C1 segment of cervical spinal cord (tissue), 14 donors: Measurements from ENCODE around the gene DNAAF3.
"Not testable (repeated sequence)": the region's sequence is repeated elsewhere in the genome, so short reads cannot be mapped to it uniquely, and the experiment has no call there.

Experiments
- DNase-seq, 14 donors: peaks; one replicate each; lab custom pipeline; 2025; lab: John Stamatoyannopoulos, UW

DNAAF3 gene

DNA sequence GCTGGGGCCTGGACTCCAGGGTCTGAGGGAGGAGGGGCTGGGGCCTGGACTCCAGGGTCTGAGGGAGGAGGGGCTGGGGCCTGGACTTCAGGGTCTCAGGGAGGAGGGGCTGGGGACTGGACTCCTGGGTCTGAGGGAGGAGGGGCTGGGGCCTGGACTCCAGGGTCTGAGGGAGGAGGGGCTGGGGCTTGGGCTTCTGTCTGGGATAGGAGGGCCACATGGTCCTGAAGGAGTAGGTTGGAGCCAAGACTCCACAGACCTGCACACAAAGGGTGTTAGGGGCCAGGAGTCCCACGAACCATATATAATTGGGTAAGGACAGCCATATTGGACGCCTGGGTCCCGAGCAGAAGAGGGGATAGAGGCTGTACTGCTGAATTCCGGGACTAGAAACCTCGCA, 10.6 kb downstream of the DNAAF3 start:
- DNase-seq: not testable (repeated sequence)

DNA sequence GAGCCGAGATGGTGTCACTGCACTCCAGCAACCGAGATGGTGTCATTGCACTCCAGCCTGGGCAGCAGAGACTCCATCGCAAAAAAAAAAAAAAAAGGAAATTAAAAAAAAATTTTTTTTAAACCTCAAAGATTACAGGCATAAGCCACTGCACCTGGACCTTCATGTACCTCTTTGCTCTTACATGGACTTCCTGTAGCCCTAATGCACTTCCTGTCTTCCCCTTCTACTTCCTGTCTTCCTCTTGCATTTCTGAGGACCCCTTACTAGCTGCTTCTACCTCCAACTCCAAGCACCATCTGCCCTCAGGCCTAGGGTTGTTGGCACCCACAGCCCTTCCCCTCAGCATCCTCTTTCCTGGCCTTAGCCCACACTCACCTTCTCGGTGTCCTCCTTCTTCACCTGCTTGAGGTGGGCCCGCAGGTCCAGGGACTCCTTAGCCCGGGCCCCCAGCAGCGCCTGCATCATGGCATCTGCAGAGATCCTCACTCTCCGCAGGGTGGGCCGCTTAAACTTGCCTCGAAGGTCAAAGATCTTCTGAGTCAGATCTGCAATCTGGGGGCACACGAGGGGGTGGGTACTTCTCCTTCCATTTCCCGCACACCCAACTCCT, 12.7 kb downstream of the DNAAF3 start:
- DNase-seq: no peak

DNA sequence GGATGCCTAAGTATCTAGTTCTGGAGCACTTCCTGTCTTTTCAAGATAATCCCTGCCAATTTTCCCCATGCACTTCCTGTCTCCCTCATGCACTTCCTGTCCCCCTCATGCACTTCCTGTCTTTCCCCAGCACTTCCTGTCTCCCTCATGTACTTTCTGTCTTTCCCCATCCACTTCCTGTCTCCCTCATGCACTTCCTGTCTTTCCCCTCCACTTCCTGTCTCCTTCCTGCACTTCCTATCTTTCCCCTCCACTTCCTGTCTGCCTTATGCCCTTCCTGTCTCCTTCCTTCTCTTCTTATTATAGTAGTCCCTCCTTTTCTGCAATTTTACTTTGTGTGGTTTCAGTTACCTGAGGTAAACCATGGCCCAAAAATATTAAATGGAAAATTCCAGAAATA, 14.4 kb downstream of the DNAAF3 start:
- no peak for DNase-seq

DNA sequence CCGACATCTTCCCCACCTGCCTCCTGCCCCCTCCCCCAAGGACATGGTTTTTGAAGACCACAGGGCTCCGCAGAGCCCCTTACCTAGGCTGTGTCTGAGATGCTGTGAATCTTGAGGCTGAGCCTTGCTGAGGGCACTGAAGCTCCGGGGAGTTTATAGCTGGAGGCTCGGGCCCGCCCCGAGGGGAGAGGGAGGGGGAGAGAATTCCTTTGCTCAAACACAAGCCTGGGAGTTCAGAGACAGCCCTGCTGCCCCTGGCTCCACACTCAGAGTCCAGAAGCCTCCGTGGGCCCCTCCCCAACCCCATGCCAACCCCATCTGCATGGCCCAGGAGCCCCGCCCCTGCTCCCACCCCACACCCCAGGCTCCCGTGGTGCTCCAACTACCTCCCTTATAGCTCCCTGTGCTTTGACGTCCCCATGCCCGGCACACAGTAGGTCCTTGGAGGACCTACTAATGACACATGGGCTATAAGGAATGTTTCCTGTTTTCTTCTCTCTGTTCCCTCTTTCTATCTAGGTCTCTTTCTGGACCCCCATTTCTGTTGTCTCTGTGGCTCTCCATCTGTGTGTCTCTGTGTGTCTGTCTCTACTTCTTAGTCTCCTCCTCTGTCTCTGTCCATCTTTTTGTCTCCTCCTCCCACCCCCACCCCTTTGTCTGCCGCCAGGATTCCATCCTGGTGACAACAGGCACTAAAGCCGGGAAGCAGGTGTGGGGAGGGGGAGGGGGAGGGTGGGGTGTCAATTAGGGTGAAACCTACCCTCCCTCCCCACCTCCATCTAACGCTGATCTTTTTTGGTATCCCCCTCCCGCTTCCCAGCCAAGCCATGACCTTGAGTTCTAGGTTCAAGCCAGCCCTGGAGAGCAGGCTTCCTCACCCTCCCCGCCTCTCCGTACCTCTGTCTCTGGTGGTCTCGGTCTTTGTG, 17.1 kb downstream of the DNAAF3 start, which contains the start of gene TNNT1:
Gene TNNT1, minus strand, starts transcription at position 129 of the 926 bp plus-strand sequence. CDS start 2,049 bp downstream, outside the sequence.
- DNase-seq: no peak

DNA sequence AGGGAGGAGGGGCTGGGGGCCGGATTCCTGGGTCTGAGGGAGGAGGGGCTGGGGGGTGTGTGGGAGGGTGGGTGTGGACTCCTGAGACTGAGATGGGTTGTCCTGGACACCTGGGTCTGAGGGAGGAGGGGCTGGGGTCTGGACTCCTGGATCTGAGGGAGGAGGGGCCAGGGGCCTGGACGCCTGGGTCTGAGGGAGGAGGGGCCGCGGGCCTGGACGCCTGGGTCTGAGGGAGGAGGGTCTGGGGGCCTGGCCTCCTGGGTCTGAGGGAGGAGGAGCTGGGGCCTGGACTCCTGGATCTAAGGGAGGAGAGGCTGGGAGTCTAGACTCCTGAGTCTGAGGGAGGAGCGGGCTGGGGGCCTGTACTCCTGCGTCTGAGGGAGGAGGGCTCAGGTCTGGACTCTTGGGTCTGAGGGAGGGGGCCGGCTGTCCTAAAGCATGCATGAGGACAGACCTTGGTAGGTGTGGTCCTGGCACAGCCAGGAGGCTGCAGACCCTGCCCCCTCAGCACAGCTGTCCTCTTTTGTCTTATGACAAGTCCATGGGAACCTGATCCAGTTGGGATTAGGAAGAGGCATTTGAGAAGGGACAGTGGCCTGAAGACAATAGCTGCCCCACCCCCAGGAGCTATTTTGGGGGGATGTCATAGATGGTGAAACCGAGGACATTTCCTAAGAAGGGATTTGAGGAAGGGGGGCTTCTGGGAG, 18.7 kb downstream of the DNAAF3 start:
- DNase-seq: no peak

DNA sequence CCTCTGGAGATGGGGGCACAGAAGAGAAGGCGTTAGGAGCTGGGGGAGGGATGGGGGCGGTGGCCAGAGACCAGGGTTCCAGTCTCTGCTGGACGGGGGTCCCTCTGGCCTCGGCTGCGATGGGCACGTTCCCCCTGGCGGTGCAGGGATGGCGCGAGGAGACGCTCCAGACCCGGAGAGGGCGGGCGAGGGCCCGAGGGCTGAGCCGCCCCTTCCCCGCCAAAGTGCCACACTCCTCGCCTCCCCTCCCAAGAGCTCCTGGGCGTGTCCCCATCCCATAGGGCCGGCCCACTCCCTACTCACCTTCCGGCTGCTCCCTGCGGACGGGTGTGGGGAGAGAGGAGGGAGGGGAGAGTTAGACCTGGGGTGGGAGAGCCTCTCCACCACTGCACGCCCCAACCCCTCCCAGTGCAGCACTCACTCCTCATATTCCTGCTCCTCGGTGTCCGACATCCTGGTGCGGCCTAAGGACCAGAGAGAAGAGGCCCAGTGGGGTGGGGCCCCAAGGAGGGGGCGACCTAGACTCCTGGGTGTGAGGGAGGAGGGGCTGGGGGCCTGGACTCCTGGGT, 19.6 kb downstream of the DNAAF3 start:
- no peak for DNase-seq

DNA sequence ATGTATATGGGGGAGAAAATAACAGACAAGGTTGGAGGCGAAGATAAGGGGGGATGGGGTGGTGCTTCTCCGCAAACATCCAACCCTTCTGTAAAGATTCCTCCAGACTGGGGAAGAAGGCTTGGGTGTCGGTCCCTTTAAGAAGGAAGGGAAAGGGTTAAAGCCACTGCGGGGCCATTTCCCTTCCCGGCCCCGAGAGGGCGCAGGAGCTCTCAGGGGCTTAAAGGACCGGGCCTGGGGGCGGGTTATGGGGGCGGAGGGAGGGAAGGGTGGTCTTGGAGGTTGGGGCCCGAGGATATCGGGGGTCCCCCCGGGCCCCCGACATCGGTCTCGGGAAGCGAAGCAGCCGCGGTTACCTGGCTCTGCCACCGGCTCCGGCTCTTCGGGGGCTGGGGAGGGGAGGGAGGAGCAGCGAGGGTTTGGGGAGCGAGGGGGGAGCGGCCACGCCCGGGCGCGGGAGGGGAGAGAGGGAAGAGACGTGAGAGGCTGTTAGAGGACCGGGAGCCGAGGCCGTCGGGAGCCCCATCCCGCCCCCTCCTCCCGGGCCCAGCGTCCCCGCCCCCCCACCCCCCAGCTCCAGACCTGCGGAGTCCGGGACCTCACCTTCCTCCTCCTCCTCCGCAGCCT, 20.2 kb downstream of the DNAAF3 start:
- no peak for DNase-seq

DNA sequence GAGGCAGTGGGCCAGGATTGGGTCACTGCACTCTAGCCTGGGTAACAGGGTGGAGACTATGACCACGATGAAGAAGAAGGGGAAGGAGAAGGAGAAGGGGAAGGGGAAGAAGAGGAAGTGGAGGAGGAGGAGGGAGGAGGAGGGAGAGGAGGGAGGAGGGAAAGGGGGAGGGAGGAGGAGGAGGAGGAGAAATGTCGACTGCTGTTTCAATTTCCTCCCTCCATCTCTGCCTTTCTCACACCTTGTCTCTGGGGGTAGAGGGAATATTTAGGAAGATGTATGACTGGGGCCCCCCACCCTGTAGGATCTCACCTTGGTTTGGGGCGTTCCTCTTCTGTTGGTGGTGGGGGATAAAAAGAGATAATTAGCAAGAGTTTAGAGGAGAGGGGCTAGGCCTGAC, 21.2 kb downstream of the DNAAF3 start:
- no peak for DNase-seq

DNA sequence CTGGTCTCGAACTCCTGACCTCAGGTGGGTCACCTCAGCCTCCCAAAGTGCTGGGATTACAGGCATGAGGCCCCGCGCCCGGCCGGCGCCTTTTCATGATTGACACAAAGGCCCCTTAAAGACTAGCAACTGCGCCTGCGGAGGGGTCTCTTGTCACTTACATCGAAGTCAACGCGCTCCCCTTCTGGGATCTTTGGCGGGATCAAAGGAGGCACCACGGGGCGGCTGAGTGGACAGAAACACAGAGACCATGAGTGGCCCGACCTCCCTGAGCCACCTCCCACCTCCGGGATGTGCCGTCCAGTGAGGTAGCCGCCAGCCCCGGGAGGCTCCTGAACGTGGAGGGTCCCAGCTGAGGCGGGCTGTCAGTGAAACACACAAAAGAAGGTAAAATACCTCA, 24.7 kb downstream of the DNAAF3 start:
- DNase-seq: no peak

DNA sequence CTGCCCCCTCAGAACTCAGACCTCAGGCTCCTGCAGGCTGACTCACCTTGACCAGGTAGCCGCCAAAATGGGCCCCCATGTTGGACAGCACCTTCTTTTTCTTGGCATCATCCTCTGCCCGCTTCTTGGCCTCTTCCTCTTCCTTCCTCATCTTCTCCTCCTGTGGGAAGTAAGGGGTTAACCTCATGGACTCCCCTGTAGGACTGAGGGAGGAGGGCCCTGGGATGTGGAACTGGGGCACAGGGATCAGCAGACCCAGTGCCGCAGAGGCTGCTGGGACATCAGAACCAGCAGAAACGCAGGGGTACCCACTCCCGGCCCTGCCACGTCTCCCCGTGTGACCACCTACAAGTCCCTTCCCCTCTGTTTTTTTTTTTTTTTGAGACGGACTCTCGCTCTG, 28.5 kb downstream of the DNAAF3 start:
- DNase-seq: no peak

DNA sequence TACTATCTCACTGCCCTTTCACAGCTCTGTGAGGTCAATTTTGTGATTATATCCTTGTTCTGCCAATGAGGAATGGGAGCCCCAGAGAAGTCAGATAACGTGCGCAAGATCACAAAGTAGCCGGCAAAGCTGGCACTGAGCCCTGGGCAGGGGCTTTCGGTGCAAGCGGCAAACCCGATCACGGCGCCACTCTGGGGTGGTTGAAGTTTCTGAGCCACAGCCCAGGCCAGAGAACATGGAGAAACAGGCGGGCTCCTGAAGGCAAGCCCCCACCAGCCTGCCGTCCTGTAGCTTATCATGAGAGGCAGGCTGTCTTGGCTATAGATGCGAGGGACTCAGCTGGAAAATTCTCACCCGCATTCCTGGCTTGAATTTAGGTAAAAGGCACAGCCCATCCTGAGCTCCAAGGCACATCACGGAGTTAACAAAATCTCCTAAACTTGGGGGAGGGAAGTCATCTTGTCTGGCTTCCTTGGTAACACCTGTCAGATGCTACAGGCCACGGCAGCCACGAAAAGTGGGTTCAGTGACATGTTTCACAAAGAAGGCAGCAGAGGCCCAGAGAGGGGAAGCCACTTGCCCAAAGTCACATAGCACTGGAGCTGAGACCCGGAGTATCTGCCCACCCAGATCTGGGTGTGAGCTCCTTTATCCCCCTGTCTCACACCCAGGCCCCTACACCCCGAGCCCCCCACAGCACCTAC, 29.9 kb downstream of the DNAAF3 start:
- no peak for DNase-seq

DNA sequence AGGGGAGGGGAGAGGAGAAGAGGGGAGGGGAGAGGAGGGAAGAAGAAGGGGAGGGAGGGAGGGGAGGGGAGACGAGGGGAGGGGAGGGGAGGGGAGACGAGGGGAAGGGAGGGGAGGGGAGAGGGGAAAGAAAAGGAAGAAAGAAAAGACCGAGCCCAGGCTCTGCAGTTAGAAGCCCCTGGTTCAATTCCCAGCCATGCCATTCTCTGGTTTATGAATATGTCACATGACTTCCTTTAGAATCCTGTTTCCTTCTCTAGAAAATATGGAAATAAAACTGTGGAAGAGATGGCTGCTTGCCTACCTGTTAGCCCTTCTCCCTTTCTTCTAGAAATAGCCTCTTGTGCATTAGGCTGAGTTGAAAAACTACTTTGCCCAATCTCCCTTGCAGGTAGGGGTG, 31.7 kb downstream of the DNAAF3 start:
- DNase-seq: no peak

DNA sequence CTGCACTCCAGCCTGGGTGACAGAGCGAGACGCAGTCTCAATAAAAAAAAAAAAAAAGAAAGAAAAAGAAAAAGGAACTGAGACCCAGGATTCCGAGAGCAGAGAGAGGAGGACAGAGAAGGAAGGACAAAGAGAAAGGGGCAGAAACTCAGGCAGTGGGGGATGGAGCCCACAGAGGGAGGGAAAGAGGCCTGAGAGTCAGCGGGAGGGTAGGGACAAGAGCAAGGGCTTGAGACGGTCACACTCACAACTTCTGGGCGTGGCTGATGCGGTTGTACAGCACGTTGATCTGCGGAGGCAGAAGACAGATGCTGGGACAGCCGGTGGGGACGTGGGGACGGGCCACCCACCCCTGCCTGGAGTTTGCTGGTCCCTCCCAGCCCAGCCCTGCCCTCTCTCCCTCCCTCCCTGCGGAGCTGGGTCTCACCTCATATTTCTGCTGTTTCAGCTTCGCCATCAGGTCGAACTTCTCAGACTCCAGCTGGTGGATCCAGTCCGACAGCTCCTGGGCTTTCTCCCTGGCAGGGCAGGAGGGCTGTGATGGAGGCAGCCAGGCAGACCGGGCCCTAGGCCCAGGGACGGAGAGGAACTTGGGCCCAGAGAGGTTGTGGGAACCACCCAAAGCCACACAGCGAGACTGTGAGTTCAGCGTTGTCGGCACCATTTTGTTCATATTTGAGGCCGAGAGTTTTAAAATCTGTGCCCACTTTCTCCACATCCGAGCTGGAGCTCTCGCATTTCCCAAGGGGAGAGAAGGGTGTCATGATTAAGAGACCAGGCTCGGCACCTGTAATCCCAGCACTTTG, 32.6 kb downstream of the DNAAF3 start:
- DNase-seq: no peak

DNA sequence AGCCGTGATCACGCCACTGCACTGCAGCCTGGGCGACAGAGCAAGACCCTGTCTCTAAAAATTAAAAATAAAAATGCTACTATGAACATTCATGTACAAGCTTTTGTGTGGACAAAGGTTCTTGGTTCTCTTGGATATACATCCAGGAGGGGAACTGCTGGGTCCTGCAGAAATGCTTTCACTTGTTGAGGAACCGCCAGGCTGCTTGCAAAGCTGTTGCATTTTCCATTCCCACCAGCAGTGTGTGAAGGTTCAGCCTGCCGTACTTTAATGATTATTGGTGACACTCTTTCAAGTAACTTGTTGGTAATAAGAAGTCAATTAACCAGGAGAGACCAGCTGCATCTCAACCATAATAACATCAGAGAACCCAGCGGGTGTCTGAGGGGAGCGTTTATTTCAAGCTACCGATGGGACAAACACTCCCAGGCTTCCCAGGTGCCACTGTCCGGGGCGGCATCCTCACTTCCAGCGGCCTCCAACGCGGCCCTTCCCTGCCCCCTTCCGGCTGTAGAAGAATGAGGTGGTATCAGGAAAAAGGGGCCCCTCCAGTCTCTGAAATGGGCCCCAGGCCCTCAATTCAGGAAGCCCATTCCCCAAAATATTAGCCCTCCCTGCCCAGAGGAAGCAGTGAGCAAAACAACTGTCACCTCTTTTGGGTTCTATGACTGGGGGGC, 33.8 kb downstream of the DNAAF3 start:
- no peak for DNase-seq

DNA sequence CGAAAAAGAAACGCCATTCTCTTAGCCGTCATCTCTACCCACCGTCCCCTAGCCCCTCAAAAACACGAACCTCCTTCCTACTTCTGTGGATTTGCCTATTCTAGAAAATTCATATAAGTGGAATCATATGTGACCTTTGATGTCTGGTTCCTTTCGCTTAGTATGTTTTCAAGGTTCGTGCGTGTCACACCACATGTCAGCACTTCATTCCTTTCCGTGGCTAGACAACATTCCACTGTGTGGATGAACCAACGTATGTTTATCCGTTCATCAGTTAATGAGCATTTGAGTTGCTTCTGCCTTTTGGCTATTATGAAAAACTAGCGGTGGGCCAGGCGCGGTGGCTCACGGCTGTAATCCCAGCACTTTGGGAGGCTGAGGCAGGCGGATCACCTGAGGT, 35.0 kb downstream of the DNAAF3 start:
- no peak for DNase-seq

DNA sequence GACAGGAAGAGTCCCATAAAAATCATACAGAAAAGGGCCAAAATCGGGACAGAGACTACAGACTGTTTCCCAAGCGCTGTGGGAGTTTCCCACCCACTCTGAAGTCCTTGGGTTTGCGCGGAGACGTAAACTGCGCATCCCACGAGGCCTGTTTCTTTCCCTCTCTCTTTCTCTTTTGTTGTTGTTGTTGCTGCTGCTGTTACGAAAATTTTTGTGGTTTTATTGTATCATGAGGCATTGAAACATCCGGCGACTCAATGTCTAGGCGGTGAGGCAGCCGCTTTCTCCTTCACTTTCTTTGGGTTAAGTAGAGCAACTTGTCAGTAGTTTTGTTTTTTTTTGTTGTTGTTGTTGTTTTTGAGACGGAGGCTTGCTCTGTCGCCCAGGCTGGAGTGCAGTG, 47.4 kb downstream of the DNAAF3 start:
- DNase-seq: no peak

DNA sequence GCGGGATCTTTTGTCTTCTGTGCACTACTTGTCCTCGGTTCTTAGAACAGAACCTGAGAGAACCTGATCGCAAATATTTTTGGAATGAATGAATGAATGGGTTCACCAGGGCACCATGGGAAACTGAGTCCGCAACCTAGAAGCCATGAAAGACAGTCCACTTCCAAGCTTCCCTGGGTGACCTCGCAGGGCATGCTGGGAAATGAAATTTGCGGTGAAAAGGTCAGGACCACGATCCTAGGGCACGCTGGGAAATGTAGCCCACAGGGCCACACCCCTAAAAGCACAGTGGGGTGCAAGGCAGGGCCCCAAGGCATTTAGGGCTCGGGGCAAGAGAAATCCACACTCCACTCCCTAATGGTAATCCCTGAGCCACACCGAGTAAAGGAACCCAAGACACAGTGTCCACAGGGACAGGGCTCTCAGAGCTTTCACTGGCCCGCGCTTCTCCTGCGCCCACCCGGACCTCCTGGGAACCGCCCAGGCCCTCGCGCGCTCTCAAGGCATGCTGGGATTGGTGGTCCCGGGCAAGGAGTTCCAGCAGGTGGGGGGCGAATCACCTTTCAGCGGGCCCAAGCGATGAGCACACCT, 47.9 kb downstream of the DNAAF3 start:
- peak in 12 of 14 donors; percentile 26 to 81 (median 50) for DNase-seq

DNA sequence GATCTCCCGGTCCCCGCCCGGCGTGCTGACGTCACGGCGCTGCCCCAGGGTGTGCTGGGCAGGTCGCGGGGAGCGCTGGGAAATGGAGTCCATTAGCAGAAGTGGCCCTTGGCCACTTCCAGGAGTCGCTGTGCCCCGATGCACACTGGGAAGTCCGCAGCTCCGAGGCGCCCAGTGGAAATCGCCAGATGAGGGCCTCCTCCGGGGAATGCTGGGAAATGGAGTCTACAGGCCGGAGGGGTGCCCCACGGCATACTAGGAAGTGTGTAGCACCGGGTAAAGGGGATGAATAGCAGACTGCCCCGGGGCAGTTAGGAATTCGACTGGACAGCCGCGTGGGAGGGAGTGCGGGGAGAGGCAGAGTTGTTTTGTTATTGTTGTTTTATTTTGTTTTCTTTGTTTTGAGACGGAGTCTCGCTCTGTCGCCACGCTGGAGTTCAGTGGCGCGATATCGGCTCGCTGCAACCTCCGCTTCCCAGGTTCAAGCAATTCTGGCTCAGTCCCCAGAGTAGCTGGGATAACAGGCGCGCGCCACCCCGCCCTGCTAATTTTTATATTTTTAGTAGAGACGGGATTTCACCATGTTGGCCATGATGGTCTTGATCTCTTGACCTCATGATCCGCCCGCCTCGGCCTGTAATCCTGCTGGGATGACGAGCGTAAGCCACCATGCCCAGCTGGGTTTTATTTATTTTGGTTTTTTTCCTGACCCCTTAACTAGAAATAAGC, 48.6 kb downstream of the DNAAF3 start:
- peak; percentile 83 to 99 (median 98) for DNase-seq
